ENCODE results near the gene SNX30. TPM values are rescaled to one million over a fixed set of nuclear protein-coding genes. Genes with fewer than 3 reads are reported as not detected.

Gene SNX30
- total RNA-seq, 2 experiments from 2014 or later, result 13.5 to 19.8 TPM

DNA sequence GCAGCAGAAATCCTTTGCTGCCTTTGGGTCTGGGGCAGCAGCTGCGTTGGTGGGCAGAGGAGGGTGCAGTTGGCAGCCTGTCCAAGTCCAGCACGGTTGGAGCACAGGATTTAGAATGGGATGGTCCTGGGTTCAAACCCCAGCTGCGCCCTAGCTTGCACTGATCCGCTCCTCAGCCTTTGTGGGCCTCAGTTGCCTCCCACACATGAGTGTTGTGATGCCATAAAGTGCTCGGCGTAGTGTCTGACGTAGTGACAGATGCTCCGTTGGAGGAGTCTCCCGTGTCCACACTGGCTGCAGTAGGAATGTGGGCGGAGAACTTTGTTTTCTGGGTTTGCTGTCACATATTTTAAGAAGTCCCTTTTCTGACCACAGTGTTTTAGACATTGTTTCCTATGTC, 104.1 kb downstream of the SNX30 start:
- no peaks in the 10 kb centered on the region for H3K79me2 ChIP-seq (ENCODE audit: insufficient read depth, low read depth, low read length)
- H3K4me1 ChIP-seq (ENCODE audit: insufficient read depth, low read length, poor library complexity, severe bottlenecking), result peaks cover 19% of the 10 kb centered on the region
- H3K27ac ChIP-seq (ENCODE audit: low read depth, low read length, poor library complexity, severe bottlenecking), result no peak overlapping the region
- no peak overlapping the region for H3K4me2 ChIP-seq (ENCODE audit: low read length)
- ChIA-PET POLR2A (interaction anchor here (0.6 kb wide), 1 partner anchor 29 kb away, joined by 3 read pairs; no protein-coding TSS in a partner anchor), CTCF (ENCODE audit: unreplicated experiment) (interaction anchor here (1.6 kb wide), 1 partner anchor 48 kb away, joined by 3 read pairs; no protein-coding TSS in a partner anchor)
- no peaks in the 10 kb centered on the region for H3K9me3 ChIP-seq (ENCODE audit: low read length)
- TF ChIP-seq EZH2phosphoT487 (IDR thresholded peaks at IDR 0.05; ENCODE audit: borderline replicate concordance, low read depth, low read length), result no peak
- no peaks in the 10 kb centered on the region for H3K36me3 ChIP-seq (ENCODE audit: insufficient read depth, low read length)
- intact Hi-C loops (cut with micrococcal nuclease; ENCODE audit: unreplicated experiment), result no loop called here
- H3K9me2 ChIP-seq (ENCODE audit: insufficient read depth, low read length), result no peaks in the 10 kb centered on the region
- BruUV-seq (replicated peaks), result no TSS peak
- no peak overlapping the region for H2AFZ ChIP-seq (ENCODE audit: low read length)
- no peaks in the 10 kb centered on the region for H4K20me1 ChIP-seq (ENCODE audit: insufficient read depth, low read length)
- no peak for DNase-seq (ENCODE audit: low spot score)
- H3K4me3 ChIP-seq (ENCODE audit: low read depth, low read length, poor library complexity, severe bottlenecking), result no peak overlapping the region

DNA sequence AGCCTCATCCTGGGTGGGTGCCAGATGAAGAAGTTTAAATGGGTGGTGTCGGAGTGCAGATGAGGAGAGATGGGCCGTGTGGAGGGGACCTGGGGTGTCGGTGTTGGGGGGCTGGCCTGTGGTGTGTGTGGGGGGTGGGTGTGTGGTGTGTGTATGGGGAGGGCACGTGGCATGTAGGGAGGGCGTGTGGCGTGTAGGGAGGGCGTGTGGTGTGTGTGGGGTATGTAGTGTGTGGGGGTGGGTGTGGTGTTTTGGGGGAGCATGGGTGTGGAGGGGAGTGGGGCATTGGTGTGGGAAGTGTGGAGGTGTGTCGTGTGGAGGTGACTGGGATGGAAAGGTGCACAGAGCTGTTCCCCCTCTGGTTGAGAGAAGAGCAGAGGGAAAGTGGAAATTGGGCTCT, 105.6 kb downstream of the SNX30 start:
- CTCF ChIA-PET (ENCODE audit: unreplicated experiment), result no interaction called here
- intact Hi-C loops (cut with micrococcal nuclease; ENCODE audit: unreplicated experiment), result no loop called here
- H3K4me2 ChIP-seq (ENCODE audit: low read length), result no peak overlapping the region
- peaks cover 22% of the 10 kb centered on the region for H3K4me1 ChIP-seq (ENCODE audit: insufficient read depth, low read length, poor library complexity, severe bottlenecking)
- H3K4me3 ChIP-seq (ENCODE audit: low read depth, low read length, poor library complexity, severe bottlenecking), result no peak overlapping the region
- BruUV-seq (replicated peaks), result no TSS peak
- no peaks in the 10 kb centered on the region for H4K20me1 ChIP-seq (ENCODE audit: insufficient read depth, low read length)
- no peak for DNase-seq (ENCODE audit: low spot score)
- POLR2A ChIA-PET, result no interaction called here
- H2AFZ ChIP-seq (ENCODE audit: low read length), result no peak overlapping the region
- H3K9me2 ChIP-seq (ENCODE audit: insufficient read depth, low read length), result no peaks in the 10 kb centered on the region
- TF ChIP-seq, protein P1, sequence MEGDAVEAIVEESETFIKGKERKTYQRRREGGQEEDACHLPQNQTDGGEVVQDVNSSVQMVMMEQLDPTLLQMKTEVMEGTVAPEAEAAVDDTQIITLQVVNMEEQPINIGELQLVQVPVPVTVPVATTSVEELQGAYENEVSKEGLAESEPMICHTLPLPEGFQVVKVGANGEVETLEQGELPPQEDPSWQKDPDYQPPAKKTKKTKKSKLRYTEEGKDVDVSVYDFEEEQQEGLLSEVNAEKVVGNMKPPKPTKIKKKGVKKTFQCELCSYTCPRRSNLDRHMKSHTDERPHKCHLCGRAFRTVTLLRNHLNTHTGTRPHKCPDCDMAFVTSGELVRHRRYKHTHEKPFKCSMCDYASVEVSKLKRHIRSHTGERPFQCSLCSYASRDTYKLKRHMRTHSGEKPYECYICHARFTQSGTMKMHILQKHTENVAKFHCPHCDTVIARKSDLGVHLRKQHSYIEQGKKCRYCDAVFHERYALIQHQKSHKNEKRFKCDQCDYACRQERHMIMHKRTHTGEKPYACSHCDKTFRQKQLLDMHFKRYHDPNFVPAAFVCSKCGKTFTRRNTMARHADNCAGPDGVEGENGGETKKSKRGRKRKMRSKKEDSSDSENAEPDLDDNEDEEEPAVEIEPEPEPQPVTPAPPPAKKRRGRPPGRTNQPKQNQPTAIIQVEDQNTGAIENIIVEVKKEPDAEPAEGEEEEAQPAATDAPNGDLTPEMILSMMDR (conservative IDR thresholded peaks at IDR 0.05; ENCODE audit: low read length), result no peak
- no peak for TF ChIP-seq EZH2phosphoT487 (IDR thresholded peaks at IDR 0.05; ENCODE audit: borderline replicate concordance, low read depth, low read length)
- no peaks in the 10 kb centered on the region for H3K9me3 ChIP-seq (ENCODE audit: low read length)
- no peaks in the 10 kb centered on the region for H3K36me3 ChIP-seq (ENCODE audit: insufficient read depth, low read length)
- no peak overlapping the region for H3K27ac ChIP-seq (ENCODE audit: low read depth, low read length, poor library complexity, severe bottlenecking)
- H3K79me2 ChIP-seq (ENCODE audit: insufficient read depth, low read depth, low read length), result no peaks in the 10 kb centered on the region

DNA sequence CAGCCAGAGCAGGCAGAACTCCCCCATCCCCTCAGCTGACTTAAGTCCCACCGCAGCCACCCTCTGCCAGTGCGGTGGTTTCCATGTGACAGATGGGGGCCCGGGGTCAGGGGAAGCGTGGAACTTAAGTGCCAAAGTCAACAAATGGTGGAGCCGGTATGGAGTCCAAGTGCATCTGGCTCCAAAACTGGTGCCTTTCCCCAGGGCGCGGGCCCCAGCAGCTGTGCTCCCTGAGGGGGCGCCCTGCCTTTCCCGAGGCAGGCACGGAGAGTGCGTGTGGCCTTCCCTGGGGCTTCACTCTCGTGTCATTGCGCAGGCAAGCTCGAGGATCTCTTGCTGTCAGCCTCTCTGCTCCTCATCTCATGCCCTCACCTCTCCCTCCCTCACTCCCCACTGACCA, 106.3 kb downstream of the SNX30 start:
- no peak overlapping the region for H3K4me2 ChIP-seq (ENCODE audit: low read length)
- no peaks in the 10 kb centered on the region for H3K79me2 ChIP-seq (ENCODE audit: insufficient read depth, low read depth, low read length)
- ChIA-PET CTCF (ENCODE audit: unreplicated experiment) (no interaction called here), POLR2A (no interaction called here)
- H3K4me1 ChIP-seq (ENCODE audit: insufficient read depth, low read length, poor library complexity, severe bottlenecking), result peaks cover 22% of the 10 kb centered on the region
- no TSS peak for BruUV-seq (replicated peaks)
- no peaks in the 10 kb centered on the region for H3K9me3 ChIP-seq (ENCODE audit: low read length)
- H2AFZ ChIP-seq (ENCODE audit: low read length), result no peak overlapping the region
- no peak overlapping the region for H3K27ac ChIP-seq (ENCODE audit: low read depth, low read length, poor library complexity, severe bottlenecking)
- no peak for DNase-seq (ENCODE audit: low spot score)
- no peak for TF ChIP-seq EZH2phosphoT487 (IDR thresholded peaks at IDR 0.05; ENCODE audit: borderline replicate concordance, low read depth, low read length)
- TF ChIP-seq, protein P1 (conservative IDR thresholded peaks at IDR 0.05; ENCODE audit: low read length), result no peak
- intact Hi-C loops (cut with micrococcal nuclease; ENCODE audit: unreplicated experiment), result no loop called here
- no peaks in the 10 kb centered on the region for H4K20me1 ChIP-seq (ENCODE audit: insufficient read depth, low read length)
- no peaks in the 10 kb centered on the region for H3K9me2 ChIP-seq (ENCODE audit: insufficient read depth, low read length)
- no peaks in the 10 kb centered on the region for H3K36me3 ChIP-seq (ENCODE audit: insufficient read depth, low read length)
- no peak overlapping the region for H3K4me3 ChIP-seq (ENCODE audit: low read depth, low read length, poor library complexity, severe bottlenecking)
